Ectodermal cell (in vitro differentiated cells): ENCODE measurements around the gene BCAS1.

Experiments
- H3K27ac ChIP-seq: 2 replicates; pipeline ENCODE4 v1.7.0; 2013; ENCODE audit warnings: mild to moderate bottlenecking, low read depth, low read length; ENCODE audit not compliant: insufficient read depth, poor library complexity, severe bottlenecking
- H3K27me3 ChIP-seq: 2 replicates; pipeline ENCODE4 v1.7.0; 2013; ENCODE audit warnings: mild to moderate bottlenecking, low read length; ENCODE audit not compliant: insufficient read depth, control insufficient read depth, poor library complexity, severe bottlenecking
- H3K36me3 ChIP-seq: one replicate; pipeline ENCODE4 v1.7.0; 2013; ENCODE audit warnings: low read length; ENCODE audit not compliant: control insufficient read depth, insufficient read depth
- H3K4me1 ChIP-seq: one replicate; pipeline ENCODE4 v1.7.0; 2013; ENCODE audit warnings: low read length; ENCODE audit not compliant: control insufficient read depth, insufficient read depth
- H3K4me3 ChIP-seq: 2 replicates; pipeline ENCODE4 v1.7.0; 2013; ENCODE audit warnings: low read depth, low read length, control low read depth; ENCODE audit not compliant: insufficient read depth
- H3K9me3 ChIP-seq: 2 replicates; pipeline ENCODE4 v1.7.0; 2013; ENCODE audit warnings: mild to moderate bottlenecking, low read length, moderate library complexity; ENCODE audit not compliant: control insufficient read depth
- WGBS, 2 experiments: methylation state at CpG; one replicate each; pipeline ENCODE4 v1.1.7; 2013; ENCODE audit warnings: missing lambda C conversion rate in 2 of 2; 5-methylcytosine and 5-hydroxymethylcytosine counted together

BCAS1 gene

DNA sequence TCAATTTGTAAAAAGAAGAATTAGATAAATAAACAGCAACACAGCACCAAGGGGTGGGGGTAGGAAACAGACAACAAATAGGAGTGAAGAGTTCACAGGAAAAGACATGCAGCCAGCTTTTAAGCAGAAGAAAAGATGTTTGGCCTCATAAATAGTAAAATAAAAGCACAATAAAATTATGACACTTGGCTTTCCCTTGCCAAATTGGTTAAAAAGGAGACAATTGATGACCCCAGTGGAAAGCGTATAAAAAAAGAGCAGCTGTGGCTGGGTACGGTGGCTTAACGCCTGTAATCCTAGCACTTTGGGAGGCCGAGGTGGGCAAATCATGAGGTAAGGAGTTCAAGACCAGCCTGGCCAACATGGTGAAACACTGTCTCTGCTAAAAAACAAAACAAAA, 29.1 kb downstream of the BCAS1 start:
- Histone ChIP-seq H3K27me3 (no peaks in the 10 kb centered on the region), H3K4me1 (no peaks in the 10 kb centered on the region), H3K4me3 (no peak overlapping the region), H3K36me3 (no peaks in the 10 kb centered on the region), H3K27ac (no peak overlapping the region), H3K9me3 (no peaks in the 10 kb centered on the region)
- 89 to 97% methylated on average over 4 of the region's 4 CpGs for WGBS, 2 experiments

GRCh38 chr20:54040531-54040930, 29.9 kb downstream of the BCAS1 start:
- H3K36me3 ChIP-seq: no peaks in the 10 kb centered on the region
- no peaks in the 10 kb centered on the region for H3K27me3 ChIP-seq
- H3K4me1 ChIP-seq: no peaks in the 10 kb centered on the region
- no peaks in the 10 kb centered on the region for H3K9me3 ChIP-seq
- no peak overlapping the region for H3K27ac ChIP-seq
- no peak overlapping the region for H3K4me3 ChIP-seq
- 85 to 89% methylated on average over 3 of the region's 3 CpGs for WGBS, 2 experiments

DNA sequence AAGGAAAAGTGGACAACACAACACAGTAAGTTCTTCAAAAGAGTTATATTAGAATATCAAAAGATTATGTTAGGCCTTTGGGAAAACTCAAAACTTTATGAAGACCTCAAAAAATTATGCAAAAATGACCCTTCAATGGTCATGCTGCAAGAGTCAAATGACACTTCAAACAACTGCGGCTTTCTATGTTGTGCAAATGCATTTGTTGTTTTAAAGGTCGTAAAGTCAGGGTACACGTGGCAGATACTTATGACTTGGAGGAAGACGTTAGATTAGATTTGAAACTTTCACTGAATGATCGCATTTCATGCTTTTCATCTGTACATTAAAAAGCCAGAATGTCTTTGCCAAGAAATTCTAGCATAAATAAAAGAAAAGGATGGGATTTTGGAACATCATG, 31.4 kb downstream of the BCAS1 start:
- H3K4me1 ChIP-seq: no peaks in the 10 kb centered on the region
- no peak overlapping the region for H3K27ac ChIP-seq
- H3K9me3 ChIP-seq: no peaks in the 10 kb centered on the region
- no peaks in the 10 kb centered on the region for H3K36me3 ChIP-seq
- H3K4me3 ChIP-seq: no peak overlapping the region
- H3K27me3 ChIP-seq: no peaks in the 10 kb centered on the region
- 88 to 94% methylated on average over 5 of the region's 5 CpGs for WGBS, 2 experiments

- 80% methylated on average over 1 of the region's 1 CpG; no CpG with 5 or more reads in 1 of the 2 experiments for WGBS, 2 experiments
Observed at GRCh38 chr20:54037525-54037924, 32.9 kb downstream of the BCAS1 start.

GRCh38 chr20:54029643-54030042, 40.8 kb downstream of the BCAS1 start:
- WGBS, 2 experiments: 80 to 100% methylated on average over 1 of the region's 1 CpG
- H3K9me3 ChIP-seq: no peaks in the 10 kb centered on the region

More at GRCh38 chr20:54037525-54037924, 32.9 kb downstream of the BCAS1 start:
- H3K27ac ChIP-seq: no peak overlapping the region
- no peaks in the 10 kb centered on the region for H3K9me3 ChIP-seq
- H3K27me3 ChIP-seq: no peaks in the 10 kb centered on the region
- H3K36me3 ChIP-seq: no peaks in the 10 kb centered on the region
- H3K4me1 ChIP-seq: no peaks in the 10 kb centered on the region
- no peak overlapping the region for H3K4me3 ChIP-seq

GRCh38 chr20:54029176-54029575, 41.2 kb downstream of the BCAS1 start:
- WGBS, 2 experiments: 90 to 91% methylated on average over 5 of the region's 5 CpGs
- Histone ChIP-seq H3K36me3 (no peaks in the 10 kb centered on the region), H3K27ac (no peak overlapping the region), H3K4me3 (no peak overlapping the region), H3K9me3 (no peaks in the 10 kb centered on the region), H3K4me1 (peaks cover 7% of the 10 kb centered on the region), H3K27me3 (no peaks in the 10 kb centered on the region)

More at GRCh38 chr20:54029643-54030042, 40.8 kb downstream of the BCAS1 start:
- Histone ChIP-seq H3K36me3 (no peaks in the 10 kb centered on the region), H3K27ac (no peak overlapping the region), H3K27me3 (no peaks in the 10 kb centered on the region), H3K4me3 (no peak overlapping the region), H3K4me1 (peaks cover 7% of the 10 kb centered on the region)

GRCh38 chr20:54028276-54029011, 42.0 kb downstream of the BCAS1 start:
- 95 to 96% methylated on average over 22 of the region's 22 CpGs for WGBS, 2 experiments
- Histone ChIP-seq H3K27ac (no peak overlapping the region), H3K4me1 (peaks cover 7% of the 10 kb centered on the region), H3K9me3 (no peaks in the 10 kb centered on the region), H3K4me3 (no peak overlapping the region), H3K36me3 (no peaks in the 10 kb centered on the region), H3K27me3 (no peaks in the 10 kb centered on the region)

- Histone ChIP-seq H3K4me3 (no peak overlapping the region), H3K4me1 (peaks cover 7% of the 10 kb centered on the region), H3K27me3 (no peaks in the 10 kb centered on the region), H3K27ac (no peak overlapping the region), H3K9me3 (no peaks in the 10 kb centered on the region), H3K36me3 (no peaks in the 10 kb centered on the region)
- 93% methylated on average over 4 of the region's 4 CpGs for WGBS, 2 experiments
Observed at GRCh38 chr20:54027704-54028103, 42.7 kb downstream of the BCAS1 start.

- Histone ChIP-seq H3K36me3 (no peaks in the 10 kb centered on the region), H3K27me3 (no peaks in the 10 kb centered on the region), H3K27ac (no peak overlapping the region), H3K4me3 (no peak overlapping the region), H3K4me1 (peaks cover 7% of the 10 kb centered on the region), H3K9me3 (no peaks in the 10 kb centered on the region)
- 83 to 92% methylated on average over 7 to 8 of the region's 8 CpGs for WGBS, 2 experiments
Observed at GRCh38 chr20:54026295-54027064, 43.9 kb downstream of the BCAS1 start.

DNA sequence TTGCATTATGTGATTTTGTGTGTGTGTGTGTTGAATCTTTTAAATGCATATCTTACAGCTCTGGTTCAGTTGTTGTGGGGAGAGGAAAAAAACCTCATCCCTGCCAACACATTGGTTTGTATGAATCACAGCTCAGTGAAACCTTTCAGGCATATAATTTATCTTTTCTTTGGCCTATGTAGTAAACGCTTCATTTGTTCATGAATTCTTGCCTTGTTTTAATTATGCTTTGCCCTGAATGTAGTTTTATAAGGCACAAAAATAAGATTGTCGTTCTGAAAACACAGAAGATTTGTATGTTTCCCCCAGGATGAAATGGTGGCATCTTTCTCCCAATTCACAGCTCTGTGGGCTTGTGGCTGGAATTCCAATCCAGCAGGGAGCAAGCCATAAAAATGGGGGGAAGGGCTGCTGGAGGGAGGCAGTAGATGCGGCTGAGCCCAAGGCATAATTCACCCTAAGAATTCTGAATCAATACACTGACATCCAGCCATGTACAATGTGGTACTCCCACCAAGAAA, 45.1 kb downstream of the BCAS1 start:
- no peaks in the 10 kb centered on the region for H3K36me3 ChIP-seq
- H3K9me3 ChIP-seq: no peaks in the 10 kb centered on the region
- no peak overlapping the region for H3K4me3 ChIP-seq
- no peaks in the 10 kb centered on the region for H3K27me3 ChIP-seq
- 61 to 70% methylated on average over 3 of the region's 3 CpGs for WGBS, 2 experiments
- H3K27ac ChIP-seq: no peak overlapping the region
- peaks cover 7% of the 10 kb centered on the region for H3K4me1 ChIP-seq
